IMR-90 (cell line): ENCODE results near the gene RNASET2.

Experiments used
- CTCF ChIP-seq: conservative IDR thresholded peaks from 2 replicates; pipeline ENCODE4 v1.5.1; 2012; ENCODE audit warnings: mild to moderate bottlenecking, low read depth, low read length, improper control_type of control experiment
- FOS ChIP-seq: fragments of 150-350 bp; IDR thresholded peaks from 2 replicates; pipeline ENCODE4 v1.6.1; 2016; ENCODE audit warnings: low read depth, low read length
- POLR2A ChIP-seq: IDR thresholded peaks from 2 replicates; pipeline ENCODE4 v1.6.1; 2012; ENCODE audit warnings: mild to moderate bottlenecking, low read depth, low read length
- RAD21 ChIP-seq: IDR thresholded peaks from 2 replicates; pipeline ENCODE4 v1.6.1; 2012; ENCODE audit warnings: low read length, improper control_type of control experiment
- RFX5 ChIP-seq: IDR thresholded peaks from 2 replicates; pipeline ENCODE4 v1.8.0; 2012; ENCODE audit warnings: low read depth, mild to moderate bottlenecking, low read length, moderate library complexity

GRCh38 chr6:166907373-166907841 is 48.9 kb downstream of the RNASET2 start:
- no peak for TF ChIP-seq CTCF
- TF ChIP-seq FOS = no peak
- no peak for TF ChIP-seq POLR2A
- TF ChIP-seq RAD21 = no peak
- TF ChIP-seq RFX5 = no peak
